ENCODE results near the gene TOP3B.

The TOP3B gene

DNA sequence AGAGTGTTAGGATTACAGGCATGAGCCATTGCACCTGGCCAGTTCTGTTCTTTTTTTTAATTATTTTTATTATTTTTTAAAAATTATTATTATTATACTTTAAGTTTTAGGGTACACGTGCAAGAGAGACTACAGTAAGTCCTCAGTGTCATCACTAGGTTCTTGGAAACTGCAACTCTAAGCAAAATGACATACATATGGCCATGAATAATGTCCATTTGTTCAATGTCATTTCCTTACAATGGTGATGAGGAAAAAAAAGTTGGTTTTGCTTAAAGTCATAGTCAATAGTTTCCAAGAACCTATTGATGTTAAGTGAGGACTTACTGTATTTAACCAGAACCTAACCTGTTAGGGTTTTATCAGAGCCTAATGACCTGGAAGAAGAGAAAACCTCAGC is 29.4 kb upstream of the TOP3B start:
- no peaks in the 10 kb centered on the region for H3K36me3 ChIP-seq (ENCODE audit: control insufficient read depth, insufficient read depth, low read length)
- H3K9me3 ChIP-seq (ENCODE audit: control insufficient read depth, low read length) = no peaks in the 10 kb centered on the region
- no peaks in the 10 kb centered on the region for H3K27me3 ChIP-seq (replicated peaks; ENCODE audit: control insufficient read depth, insufficient read depth, low read length, poor library complexity, severe bottlenecking)
- no peak overlapping the region for H3K27ac ChIP-seq (ENCODE audit: insufficient read depth, low read length, poor library complexity, severe bottlenecking)
- no peak overlapping the region for H3K4me3 ChIP-seq (ENCODE audit: insufficient read depth, low read depth, low read length, poor library complexity, severe bottlenecking)
- H3K4me1 ChIP-seq (ENCODE audit: control insufficient read depth, insufficient read depth, low read length, poor library complexity, severe bottlenecking) = no peaks in the 10 kb centered on the region
- DNase-seq = no peak

DNA sequence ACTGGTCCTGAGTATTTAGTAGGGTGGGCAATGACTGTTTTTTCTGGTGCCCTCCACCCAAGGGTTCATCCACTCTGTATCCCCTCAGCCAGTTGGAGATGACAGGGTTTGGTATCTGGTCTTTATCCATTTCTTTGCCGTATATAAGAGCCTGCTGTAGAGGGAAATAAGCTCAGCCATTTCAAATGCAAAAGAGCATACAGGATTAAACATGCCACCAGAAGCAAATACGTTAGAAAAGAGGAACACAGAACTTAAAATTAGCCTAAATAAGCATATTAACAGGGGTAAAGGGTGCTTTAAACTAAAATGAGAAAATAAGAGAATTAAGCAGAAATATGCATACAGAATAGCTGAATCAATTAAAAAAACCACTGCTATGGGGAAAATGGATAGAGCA is 27.8 kb upstream of the TOP3B start:
- no peaks in the 10 kb centered on the region for H3K27me3 ChIP-seq (replicated peaks; ENCODE audit: control insufficient read depth, insufficient read depth, low read length, poor library complexity, severe bottlenecking)
- no peak for DNase-seq
- no peak overlapping the region for H3K27ac ChIP-seq (ENCODE audit: insufficient read depth, low read length, poor library complexity, severe bottlenecking)
- no peak overlapping the region for H3K4me3 ChIP-seq (ENCODE audit: insufficient read depth, low read depth, low read length, poor library complexity, severe bottlenecking)
- no peaks in the 10 kb centered on the region for H3K4me1 ChIP-seq (ENCODE audit: control insufficient read depth, insufficient read depth, low read length, poor library complexity, severe bottlenecking)
- no peaks in the 10 kb centered on the region for H3K36me3 ChIP-seq (ENCODE audit: control insufficient read depth, insufficient read depth, low read length)
- H3K9me3 ChIP-seq (ENCODE audit: control insufficient read depth, low read length) = no peaks in the 10 kb centered on the region

DNA sequence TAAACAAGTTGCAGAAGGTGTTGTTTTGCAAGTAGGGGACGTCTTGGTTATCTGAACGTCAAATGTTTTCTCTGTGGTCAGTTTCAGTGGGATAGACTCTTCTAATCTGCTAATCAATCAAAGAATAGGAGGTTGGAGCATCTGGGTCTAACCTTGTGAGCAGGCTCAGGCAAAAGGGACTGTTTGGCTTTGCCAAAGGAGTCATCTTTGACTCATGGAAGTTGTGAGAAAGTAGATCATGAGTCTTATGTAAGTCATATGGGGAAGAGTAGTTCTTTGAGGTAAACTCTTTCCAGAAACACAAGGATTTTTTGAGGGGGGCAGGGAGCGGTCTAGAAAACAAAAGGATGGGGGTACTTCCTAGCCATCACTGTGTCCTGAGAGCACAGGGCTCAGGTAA is 27.1 kb upstream of the TOP3B start:
- Histone ChIP-seq H3K4me3 (ENCODE audit: insufficient read depth, low read depth, low read length, poor library complexity, severe bottlenecking) (no peak overlapping the region), H3K36me3 (ENCODE audit: control insufficient read depth, insufficient read depth, low read length) (no peaks in the 10 kb centered on the region), H3K9me3 (ENCODE audit: control insufficient read depth, low read length) (no peaks in the 10 kb centered on the region), H3K4me1 (ENCODE audit: control insufficient read depth, insufficient read depth, low read length, poor library complexity, severe bottlenecking) (no peaks in the 10 kb centered on the region), H3K27ac (ENCODE audit: insufficient read depth, low read length, poor library complexity, severe bottlenecking) (no peak overlapping the region), H3K27me3 (replicated peaks; ENCODE audit: control insufficient read depth, insufficient read depth, low read length, poor library complexity, severe bottlenecking) (no peaks in the 10 kb centered on the region)
- DNase-seq = no peak

DNA sequence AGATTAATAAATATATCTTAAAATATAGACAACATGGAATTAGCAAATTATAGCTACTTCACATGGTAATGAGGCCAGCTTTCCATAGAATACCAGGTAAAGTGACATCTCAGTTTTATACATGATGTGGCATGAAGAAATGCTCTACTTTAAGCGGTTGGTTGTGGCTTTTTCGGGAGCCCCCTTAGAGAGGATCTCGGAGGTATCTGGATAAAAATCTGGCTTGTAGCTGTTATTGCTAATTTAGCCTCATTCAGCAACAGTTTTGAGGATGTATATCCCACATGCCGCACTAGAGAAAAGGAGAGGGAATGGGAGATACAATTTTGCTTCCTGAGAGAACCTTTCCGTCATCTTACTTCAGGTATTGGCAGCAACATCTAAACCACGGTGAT is 24.0 kb upstream of the TOP3B start:
- Histone ChIP-seq H3K4me3 (ENCODE audit: insufficient read depth, low read depth, low read length, poor library complexity, severe bottlenecking) (no peak overlapping the region), H3K27me3 (replicated peaks; ENCODE audit: control insufficient read depth, insufficient read depth, low read length, poor library complexity, severe bottlenecking) (no peaks in the 10 kb centered on the region), H3K36me3 (ENCODE audit: control insufficient read depth, insufficient read depth, low read length) (no peaks in the 10 kb centered on the region), H3K27ac (ENCODE audit: insufficient read depth, low read length, poor library complexity, severe bottlenecking) (no peak overlapping the region), H3K9me3 (ENCODE audit: control insufficient read depth, low read length) (no peaks in the 10 kb centered on the region), H3K4me1 (ENCODE audit: control insufficient read depth, insufficient read depth, low read length, poor library complexity, severe bottlenecking) (no peaks in the 10 kb centered on the region)
- DNase-seq = no peak

DNA sequence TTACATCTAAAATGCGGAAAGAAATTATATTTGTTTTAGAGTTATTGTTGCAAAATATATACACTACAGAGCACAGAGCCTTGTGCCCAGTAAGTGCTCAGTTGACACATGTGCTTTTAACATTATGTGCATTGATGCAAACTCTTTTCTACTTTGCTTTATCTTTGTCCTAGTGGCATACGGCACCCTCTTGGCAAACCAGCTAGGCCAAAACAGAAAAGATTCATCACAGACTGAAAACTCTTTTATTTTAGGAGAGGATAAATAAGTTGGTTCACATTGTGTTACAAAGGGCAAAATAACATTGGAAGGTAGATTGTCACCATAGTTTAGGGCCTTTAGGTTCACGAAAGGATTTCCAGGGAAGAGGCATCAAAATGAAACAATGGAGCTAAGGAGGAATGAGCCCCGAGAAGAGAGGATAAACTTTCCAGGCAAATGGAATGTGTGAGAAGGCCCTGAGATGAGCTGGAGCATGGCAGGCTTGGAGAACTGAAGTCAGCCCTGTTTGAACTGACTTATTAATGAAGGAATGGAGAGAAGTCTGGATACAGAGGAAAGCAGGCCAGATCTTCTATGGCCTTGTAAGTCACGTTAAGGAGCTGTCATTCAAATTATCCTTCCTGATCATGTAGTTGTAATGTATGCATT is 23.5 kb upstream of the TOP3B start:
- no peaks in the 10 kb centered on the region for H3K27me3 ChIP-seq (replicated peaks; ENCODE audit: control insufficient read depth, insufficient read depth, low read length, poor library complexity, severe bottlenecking)

DNA sequence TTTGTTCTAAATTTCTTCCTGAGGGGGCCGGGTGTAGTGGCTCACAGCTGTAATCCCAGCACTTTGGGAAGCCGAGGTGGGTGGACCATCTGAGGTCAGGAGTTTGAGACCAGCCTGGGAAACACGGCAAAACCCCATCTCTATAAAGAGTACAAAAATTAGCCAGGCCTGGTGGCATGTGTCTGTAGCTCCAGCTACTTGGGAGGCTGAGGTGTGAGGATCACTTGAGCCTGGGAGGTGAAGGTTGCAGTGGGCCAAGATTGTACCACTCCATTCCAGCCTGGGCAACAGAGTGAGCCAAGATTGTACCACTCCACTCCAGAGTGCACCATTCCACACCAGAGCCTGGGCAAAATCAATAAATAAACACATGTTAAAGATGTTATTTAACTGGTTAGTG is 20.6 kb upstream of the TOP3B start:
- H3K36me3 ChIP-seq (ENCODE audit: control insufficient read depth, insufficient read depth, low read length) = no peaks in the 10 kb centered on the region
- no peaks in the 10 kb centered on the region for H3K27me3 ChIP-seq (replicated peaks; ENCODE audit: control insufficient read depth, insufficient read depth, low read length, poor library complexity, severe bottlenecking)
- no peak overlapping the region for H3K27ac ChIP-seq (ENCODE audit: insufficient read depth, low read length, poor library complexity, severe bottlenecking)
- no peaks in the 10 kb centered on the region for H3K4me1 ChIP-seq (ENCODE audit: control insufficient read depth, insufficient read depth, low read length, poor library complexity, severe bottlenecking)
- H3K4me3 ChIP-seq (ENCODE audit: insufficient read depth, low read depth, low read length, poor library complexity, severe bottlenecking) = no peak overlapping the region
- DNase-seq = no peak
- H3K9me3 ChIP-seq (ENCODE audit: control insufficient read depth, low read length) = no peaks in the 10 kb centered on the region

More for the DNA sequence above, 23.5 kb upstream of the TOP3B start:
- DNase-seq = no peak
- Histone ChIP-seq H3K4me1 (ENCODE audit: control insufficient read depth, insufficient read depth, low read length, poor library complexity, severe bottlenecking) (no peaks in the 10 kb centered on the region), H3K9me3 (ENCODE audit: control insufficient read depth, low read length) (no peaks in the 10 kb centered on the region), H3K4me3 (ENCODE audit: insufficient read depth, low read depth, low read length, poor library complexity, severe bottlenecking) (no peak overlapping the region), H3K27ac (ENCODE audit: insufficient read depth, low read length, poor library complexity, severe bottlenecking) (no peak overlapping the region), H3K36me3 (ENCODE audit: control insufficient read depth, insufficient read depth, low read length) (no peaks in the 10 kb centered on the region)

DNA sequence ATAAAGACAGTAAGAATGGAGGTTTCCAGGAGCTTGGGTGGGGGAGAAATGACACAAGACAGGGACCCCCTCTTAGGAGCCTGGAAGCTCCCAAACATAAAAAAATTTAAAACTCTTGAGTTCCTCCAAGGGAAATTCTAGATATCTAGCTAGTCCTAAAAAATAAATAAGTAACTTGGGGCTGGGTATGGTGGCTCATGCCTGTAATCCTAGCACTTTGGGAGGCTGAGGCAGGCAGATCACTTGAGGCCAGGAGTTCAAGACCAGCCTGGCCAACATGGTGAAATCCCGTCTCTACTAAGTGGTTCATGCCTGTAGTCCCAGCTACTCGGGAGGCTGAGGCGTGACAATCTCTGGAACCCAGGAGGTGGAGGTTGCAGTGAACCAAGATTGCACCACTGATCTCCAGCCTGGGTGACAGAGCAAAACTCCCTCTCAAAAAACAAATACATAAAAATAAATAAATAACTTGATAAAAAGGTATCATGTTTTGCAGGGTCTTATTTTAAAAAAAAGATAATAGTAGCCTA is 20.0 kb upstream of the TOP3B start:
- Histone ChIP-seq H3K9me3 (ENCODE audit: control insufficient read depth, low read length) (no peaks in the 10 kb centered on the region), H3K27ac (ENCODE audit: insufficient read depth, low read length, poor library complexity, severe bottlenecking) (no peak overlapping the region), H3K4me1 (ENCODE audit: control insufficient read depth, insufficient read depth, low read length, poor library complexity, severe bottlenecking) (no peaks in the 10 kb centered on the region), H3K36me3 (ENCODE audit: control insufficient read depth, insufficient read depth, low read length) (no peaks in the 10 kb centered on the region), H3K4me3 (ENCODE audit: insufficient read depth, low read depth, low read length, poor library complexity, severe bottlenecking) (no peak overlapping the region), H3K27me3 (replicated peaks; ENCODE audit: control insufficient read depth, insufficient read depth, low read length, poor library complexity, severe bottlenecking) (no peaks in the 10 kb centered on the region)
- no peak for DNase-seq

DNA sequence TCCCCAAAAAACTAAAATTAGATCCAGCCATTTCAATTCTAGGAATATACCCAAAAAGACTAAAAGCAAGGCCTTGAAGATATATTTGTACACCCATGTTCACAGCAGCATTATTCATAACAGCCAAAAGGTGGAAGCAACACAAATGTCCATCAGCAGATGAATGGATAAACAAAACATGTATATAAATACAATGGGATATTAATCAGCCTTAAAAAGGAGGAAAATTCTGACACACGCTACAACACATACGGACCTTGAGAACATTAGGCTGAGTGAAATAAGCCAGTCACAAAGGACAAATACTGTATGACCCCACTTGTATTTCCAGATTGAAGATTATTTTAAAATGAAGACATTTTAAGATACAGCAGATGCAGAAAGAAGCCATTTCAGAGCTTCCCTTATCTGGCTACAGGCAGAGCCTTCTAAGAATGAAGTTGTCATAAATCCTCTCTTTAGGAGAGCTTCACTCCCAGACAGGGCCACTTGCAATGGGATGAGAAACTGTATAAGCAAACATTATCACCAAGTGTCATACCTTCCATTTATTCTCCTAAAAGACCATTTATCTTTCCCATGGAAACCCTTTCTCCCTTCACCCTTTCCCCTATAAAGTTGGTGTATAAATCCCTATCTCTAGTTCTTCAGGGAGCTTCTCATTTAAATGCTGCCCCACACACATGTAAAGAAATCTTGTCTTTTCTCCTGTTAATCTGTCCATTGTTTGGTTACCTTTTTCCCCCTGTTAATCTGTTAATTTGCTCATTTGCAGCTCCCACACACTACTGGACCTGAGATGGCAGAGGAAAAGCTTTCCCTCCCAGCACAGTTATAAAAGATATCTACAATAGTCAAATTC is 19.3 kb upstream of the TOP3B start:
- DNase-seq = no peak
- no peak overlapping the region for H3K27ac ChIP-seq (ENCODE audit: insufficient read depth, low read length, poor library complexity, severe bottlenecking)
- no peaks in the 10 kb centered on the region for H3K27me3 ChIP-seq (replicated peaks; ENCODE audit: control insufficient read depth, insufficient read depth, low read length, poor library complexity, severe bottlenecking)
- no peaks in the 10 kb centered on the region for H3K4me1 ChIP-seq (ENCODE audit: control insufficient read depth, insufficient read depth, low read length, poor library complexity, severe bottlenecking)
- H3K9me3 ChIP-seq (ENCODE audit: control insufficient read depth, low read length) = no peaks in the 10 kb centered on the region
- H3K4me3 ChIP-seq (ENCODE audit: insufficient read depth, low read depth, low read length, poor library complexity, severe bottlenecking) = no peak overlapping the region
- no peaks in the 10 kb centered on the region for H3K36me3 ChIP-seq (ENCODE audit: control insufficient read depth, insufficient read depth, low read length)

DNA sequence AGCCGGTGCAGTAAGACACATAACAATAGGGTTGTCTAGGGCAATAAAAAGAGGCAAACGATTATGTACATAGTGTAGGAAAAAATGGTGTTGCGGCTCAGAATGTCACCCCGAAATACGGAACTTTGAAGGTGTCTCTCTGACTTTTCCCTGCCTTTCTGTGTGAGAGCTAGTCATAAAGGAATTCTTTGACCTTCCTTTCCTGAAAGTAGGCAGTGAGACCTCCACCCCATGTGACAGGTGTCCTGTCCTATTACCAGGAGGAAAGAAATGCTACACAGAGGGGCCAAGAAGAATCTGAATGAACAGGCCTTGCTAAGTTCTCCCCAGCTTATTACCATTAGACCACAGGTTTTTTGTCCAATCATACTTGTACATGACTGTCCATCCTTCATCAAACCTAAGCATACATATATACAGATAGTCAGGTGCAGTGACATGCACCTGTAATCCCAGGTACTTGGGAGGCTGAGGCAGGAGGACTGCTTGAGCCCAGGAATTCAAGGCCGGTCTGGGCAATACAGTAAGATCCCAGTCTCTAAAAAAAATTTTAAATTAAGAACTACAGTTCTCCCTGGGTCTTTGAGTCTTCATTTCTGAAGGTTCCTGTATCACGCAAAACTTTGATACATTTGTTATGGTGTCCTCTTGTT is 16.1 kb upstream of the TOP3B start:
- H3K27ac ChIP-seq (ENCODE audit: insufficient read depth, low read length, poor library complexity, severe bottlenecking) = no peak overlapping the region
- H3K4me3 ChIP-seq (ENCODE audit: insufficient read depth, low read depth, low read length, poor library complexity, severe bottlenecking) = no peak overlapping the region
- no peak for DNase-seq
- no peaks in the 10 kb centered on the region for H3K4me1 ChIP-seq (ENCODE audit: control insufficient read depth, insufficient read depth, low read length, poor library complexity, severe bottlenecking)
- no peaks in the 10 kb centered on the region for H3K9me3 ChIP-seq (ENCODE audit: control insufficient read depth, low read length)
- H3K27me3 ChIP-seq (replicated peaks; ENCODE audit: control insufficient read depth, insufficient read depth, low read length, poor library complexity, severe bottlenecking) = no peaks in the 10 kb centered on the region
- no peaks in the 10 kb centered on the region for H3K36me3 ChIP-seq (ENCODE audit: control insufficient read depth, insufficient read depth, low read length)

Data from effector memory CD4-positive, alpha-beta T cell (primary cell).